SH-SY5Y (cell line): ENCODE measurements around the gene CYP27A1.
A peak's percentile ranks its signal among the peaks of the same experiment; 100 is the strongest.

ENCODE experiments used
- GATA2 ChIP-seq: IDR thresholded peaks from 2 replicates; pipeline ENCODE4 v1.6.1; 2011; ENCODE audit warnings: mild to moderate bottlenecking, low read depth, low read length
- GATA3 ChIP-seq: IDR thresholded peaks from 2 replicates; pipeline ENCODE4 v1.6.1; 2011; ENCODE audit warnings: low read depth, mild to moderate bottlenecking, low read length, moderate library complexity

GRCh38 chr2:218798767-218799504 is 17.0 kb downstream of the CYP27A1 start:
- TF ChIP-seq GATA3 (no peak), GATA2 (0 out of 2 replicates have a peak, but pooled peaks have one; percentile 24)
